CD14-positive monocyte (primary cell): Measurements from ENCODE around the gene KRTAP5-6. TPM values are rescaled to one million over a fixed set of nuclear protein-coding genes. Genes with fewer than 3 reads are reported as not detected.

ENCODE experiments used
- DNase-seq, 3 donors: peaks; one replicate each; pipeline ENCODE4 v3.0.0-alpha.2; 2011 to 2022
- H2AFZ ChIP-seq: 2 replicates; pipeline ENCODE4 v1.6.0; 2012; ENCODE audit warnings: mild to moderate bottlenecking, low read depth, low read length, inconsistent platforms; ENCODE audit not compliant: insufficient read depth, poor library complexity, severe bottlenecking
- H3K27ac ChIP-seq, 2 donors: 1 replicate in 1 of 2; 2 replicates in 1 of 2; pipeline ENCODE4 v1.5.1; 2012 to 2013; ENCODE audit warnings: low read length in 2 of 2, control low read depth in 1 of 2, inconsistent platforms in 1 of 2, low read depth in 1 of 2, mild to moderate bottlenecking in 1 of 2
- H3K27me3 ChIP-seq, 2 donors: one replicate each; pipeline versions ENCODE4 v1.6.0 to v1.6.1; 2011 to 2013; ENCODE audit warnings: low read length in 2 of 2; ENCODE audit not compliant: control insufficient read depth in 2 of 2, insufficient read depth in 2 of 2
- H3K36me3 ChIP-seq, 2 donors: replicated peaks in 1 of 2; 1 replicate in 1 of 2; 2 replicates in 1 of 2; pipeline versions ENCODE4 v1.5.1 to v1.6.1; 2012 to 2013; ENCODE audit warnings: low read length in 2 of 2, control low read depth in 1 of 2, inconsistent platforms in 1 of 2, mild to moderate bottlenecking in 1 of 2; ENCODE audit not compliant: insufficient read depth in 2 of 2, control insufficient read depth in 1 of 2
- H3K4me1 ChIP-seq, 2 donors: 1 replicate in 1 of 2; 2 replicates in 1 of 2; pipeline versions ENCODE4 v1.5.1 to v1.6.1; 2012 to 2013; ENCODE audit warnings: low read length in 2 of 2, control low read depth in 1 of 2, inconsistent platforms in 1 of 2, mild to moderate bottlenecking in 1 of 2, moderate library complexity in 1 of 2; ENCODE audit not compliant: insufficient read depth in 2 of 2, control insufficient read depth in 1 of 2
- H3K4me2 ChIP-seq: replicated peaks from 2 replicates; pipeline ENCODE3; 2012; ENCODE audit warnings: low read length, moderate library complexity, mild to moderate bottlenecking; ENCODE audit not compliant: poor library complexity, severe bottlenecking; ENCODE audit errors: extremely low read depth
- H3K4me3 ChIP-seq, 3 experiments: fragments of 200-600 bp in 1 of 3; sonication (generic) in 1 of 3; replicated peaks in 1 of 3; 1 replicate in 2 of 3; 2 replicates in 1 of 3; pipeline ENCODE4 v1.5.1; 2011 to 2013; ENCODE audit warnings: low read length in 3 of 3, mild to moderate bottlenecking in 3 of 3, control low read depth in 2 of 3, low read depth in 2 of 3, inconsistent platforms in 1 of 3, moderate library complexity in 1 of 3
- H3K79me2 ChIP-seq: 2 replicates; pipeline ENCODE4 v1.6.0; 2012; ENCODE audit warnings: mild to moderate bottlenecking, control low read depth, inconsistent platforms, low read length, moderate library complexity; ENCODE audit not compliant: insufficient read depth
- H3K9ac ChIP-seq: 2 replicates; pipeline ENCODE4 v1.6.0; 2017; ENCODE audit warnings: low read length, mild to moderate bottlenecking; ENCODE audit not compliant: insufficient read depth, poor library complexity, severe bottlenecking
- H3K9me3 ChIP-seq, 2 donors: replicated peaks in 1 of 2; 1 replicate in 1 of 2; 2 replicates in 1 of 2; pipeline versions ENCODE4 v1.5.1 to v1.6.1; 2012 to 2013; ENCODE audit warnings: low read length in 2 of 2, control low read depth in 1 of 2; ENCODE audit not compliant: control insufficient read depth in 1 of 2, insufficient read depth in 1 of 2
- H4K20me1 ChIP-seq: 2 replicates; pipeline ENCODE4 v1.6.0; 2012; ENCODE audit warnings: mild to moderate bottlenecking, low read length, control low read depth, moderate library complexity; ENCODE audit not compliant: insufficient read depth
- H3K27ac Mint-ChIP-seq, 7 donors: one replicate each; pipeline ENCODE4 v1.8.0; 2020; ENCODE audit warnings: mild to moderate bottlenecking in 7 of 7, mixed read lengths in 7 of 7, moderate library complexity in 6 of 7, inconsistent platforms in 2 of 7
- H3K27me3 Mint-ChIP-seq, 3 donors: one replicate each; pipeline ENCODE4 v1.8.0; 2021 to 2022; ENCODE audit warnings: low read depth in 3 of 3, mild to moderate bottlenecking in 3 of 3, mixed read lengths in 3 of 3, moderate library complexity in 3 of 3, inconsistent platforms in 1 of 3
- H3K36me3 Mint-ChIP-seq, 2 donors: one replicate each; pipeline ENCODE4 v1.8.0; 2020; ENCODE audit warnings: mixed read lengths in 2 of 2, inconsistent platforms in 1 of 2, mild to moderate bottlenecking in 1 of 2
- H3K4me1 Mint-ChIP-seq: one replicate; pipeline ENCODE4 v1.8.0; 2020; ENCODE audit warnings: mild to moderate bottlenecking, mixed read lengths
- H3K4me3 Mint-ChIP-seq, 2 donors: one replicate each; pipeline ENCODE4 v1.8.0; 2020; ENCODE audit warnings: mild to moderate bottlenecking in 2 of 2, mixed read lengths in 2 of 2, moderate library complexity in 1 of 2
- H3K9me3 Mint-ChIP-seq, 7 donors: one replicate each; pipeline ENCODE4 v1.8.0; 2020 to 2022; ENCODE audit warnings: mixed read lengths in 7 of 7, mild to moderate bottlenecking in 6 of 7, moderate library complexity in 6 of 7, inconsistent platforms in 2 of 7
- WGBS: methylation state at CpG from one replicate; pipeline ENCODE4 v1.1.5; 2013; ENCODE audit warnings: missing lambda C conversion rate; ENCODE audit not compliant: insufficient coverage; 5-methylcytosine and 5-hydroxymethylcytosine counted together
- intact Hi-C, 2 donors: fragments of 100-400 bp; cut with micrococcal nuclease; formaldehyde crosslinking; loops; one replicate each; pipeline versions ENCODE4 v1.15.0 to v1.15.1; 2023
- polyA plus RNA-seq, 3 donors: library from polyadenylated mRNA; depleted of rRNA in 1 of 3; unstranded in 2 of 3; stranded (reverse) in 1 of 3; fragments of 300-500 nt in 2 of 3; fragments of >200 nt in 1 of 3; fragmentation: Illumina TruSeq in 2 of 3; gene quantifications; 1 replicate in 2 of 3; 2 replicates in 1 of 3; pipeline ENCODE4 v1.2.3, GENCODE V29; 2012 to 2021
- TF ChIP-seq, protein P1 (sequence below): fragments of 200-600 bp; IDR thresholded peaks from one replicate; pipeline ENCODE4 v1.8.0; 2022; ENCODE audit warnings: antibody characterized with exemption, mild to moderate bottlenecking

The KRTAP5-6 gene
- polyA plus RNA-seq, 3 donors: not detected

DNA sequence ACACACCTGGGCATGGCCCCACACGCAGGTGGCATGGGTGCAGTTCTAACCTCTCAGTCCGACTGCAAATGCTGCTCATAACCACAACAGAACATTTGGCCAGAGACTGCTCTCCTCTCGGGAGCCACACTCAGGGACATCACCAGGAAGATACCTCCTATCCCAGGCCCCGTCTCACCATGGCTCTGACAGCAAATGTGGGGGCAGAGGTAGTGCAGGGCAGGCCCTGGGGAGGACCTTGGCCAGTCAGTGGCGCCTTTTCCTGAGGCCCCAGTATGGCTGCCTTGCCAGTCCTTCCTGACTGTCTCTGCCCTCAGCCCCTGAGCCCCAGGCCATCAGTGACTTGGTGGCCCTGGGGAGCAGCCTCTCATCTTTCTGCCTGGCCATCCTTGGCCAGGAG lies 2.8 kb downstream of the KRTAP5-6 start:
- Histone ChIP-seq H3K9me3 (peaks cover 0 to 3% of the 10 kb centered on the region in 2 donors), H2AFZ (no peak overlapping the region), H3K4me1 (no peaks in the 10 kb centered on the region), H3K36me3 (no peaks in the 10 kb centered on the region), H3K9ac (no peak overlapping the region), H3K4me3 (no peak overlapping the region), H4K20me1 (no peaks in the 10 kb centered on the region), H3K27me3 (peaks cover 0 to 10% of the 10 kb centered on the region in 2 donors), H3K4me2 (no peak overlapping the region), H3K79me2 (no peaks in the 10 kb centered on the region), H3K27ac (no peak overlapping the region)
- Mint-ChIP-seq H3K36me3 (no peaks in the 10 kb centered on the region), H3K9me3 (peaks cover 0 to 16% (median 8%) of the 10 kb centered on the region in 7 donors), H3K4me3 (no peak overlapping the region), H3K27ac (no peak overlapping the region), H3K27me3 (peaks cover 34 to 44% (median 34%) of the 10 kb centered on the region in 3 donors), H3K4me1 (no peaks in the 10 kb centered on the region)
- TF ChIP-seq, protein P1, sequence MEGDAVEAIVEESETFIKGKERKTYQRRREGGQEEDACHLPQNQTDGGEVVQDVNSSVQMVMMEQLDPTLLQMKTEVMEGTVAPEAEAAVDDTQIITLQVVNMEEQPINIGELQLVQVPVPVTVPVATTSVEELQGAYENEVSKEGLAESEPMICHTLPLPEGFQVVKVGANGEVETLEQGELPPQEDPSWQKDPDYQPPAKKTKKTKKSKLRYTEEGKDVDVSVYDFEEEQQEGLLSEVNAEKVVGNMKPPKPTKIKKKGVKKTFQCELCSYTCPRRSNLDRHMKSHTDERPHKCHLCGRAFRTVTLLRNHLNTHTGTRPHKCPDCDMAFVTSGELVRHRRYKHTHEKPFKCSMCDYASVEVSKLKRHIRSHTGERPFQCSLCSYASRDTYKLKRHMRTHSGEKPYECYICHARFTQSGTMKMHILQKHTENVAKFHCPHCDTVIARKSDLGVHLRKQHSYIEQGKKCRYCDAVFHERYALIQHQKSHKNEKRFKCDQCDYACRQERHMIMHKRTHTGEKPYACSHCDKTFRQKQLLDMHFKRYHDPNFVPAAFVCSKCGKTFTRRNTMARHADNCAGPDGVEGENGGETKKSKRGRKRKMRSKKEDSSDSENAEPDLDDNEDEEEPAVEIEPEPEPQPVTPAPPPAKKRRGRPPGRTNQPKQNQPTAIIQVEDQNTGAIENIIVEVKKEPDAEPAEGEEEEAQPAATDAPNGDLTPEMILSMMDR: no peak
- 94% methylated on average over 5 of the region's 5 CpGs for WGBS
- intact Hi-C loops: loop anchor here (5.0 to 10.0 kb wide), 2 partner anchors 185 to 223 kb away; no protein-coding TSS in a partner anchor
- DNase-seq: no peak

DNA sequence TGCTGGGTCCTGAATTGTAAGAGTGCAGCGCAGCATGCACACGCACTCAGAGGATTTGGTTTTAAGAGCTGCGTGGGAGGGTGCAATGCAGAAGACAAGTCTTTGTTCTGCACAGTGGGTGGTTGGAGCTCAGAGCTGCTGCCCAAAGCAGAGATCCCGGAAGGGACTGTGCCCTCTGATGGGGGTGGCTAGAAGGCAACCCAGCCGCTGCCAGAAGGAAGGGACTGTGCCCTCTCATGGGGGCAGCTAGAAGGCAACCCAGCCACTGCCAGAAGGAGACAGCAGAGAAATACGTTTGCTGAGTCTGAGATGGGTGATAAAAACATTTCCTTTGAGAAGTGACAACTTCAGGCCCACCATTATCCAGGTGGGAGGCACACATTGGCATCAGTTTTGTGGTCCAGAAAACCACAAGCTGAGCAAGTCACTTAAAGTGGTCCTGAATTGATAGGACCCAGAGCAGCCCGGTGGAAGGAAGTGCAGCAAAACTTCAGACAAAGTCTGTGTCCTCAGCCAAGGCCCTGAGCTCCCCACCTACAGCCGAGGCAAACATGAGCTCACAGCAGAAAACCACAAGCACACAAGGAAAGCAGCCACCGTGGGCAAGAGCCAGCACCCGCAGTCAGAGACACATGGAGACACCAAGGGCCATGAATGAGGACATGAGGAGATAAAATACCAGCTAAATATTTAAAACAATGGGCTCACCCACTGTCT lies 4.3 kb downstream of the KRTAP5-6 start:
- H3K4me3 ChIP-seq: no peak overlapping the region
- H3K27me3 ChIP-seq: peaks cover 0 to 3% of the 10 kb centered on the region in 2 donors
- 65% methylated on average over 7 of the region's 10 CpGs for WGBS
- Mint-ChIP-seq H3K4me1 (no peaks in the 10 kb centered on the region), H3K27ac (no peak overlapping the region), H3K9me3 (peaks cover 0 to 16% (median 8%) of the 10 kb centered on the region in 7 donors), H3K4me3 (peak overlapping the region in 1 of 2 donors; percentile 35), H3K36me3 (no peaks in the 10 kb centered on the region), H3K27me3 (peaks cover 25 to 36% (median 29%) of the 10 kb centered on the region in 3 donors)
- no peak overlapping the region for H2AFZ ChIP-seq
- no peak for DNase-seq
- TF ChIP-seq, protein P1: no peak
- H3K4me1 ChIP-seq: no peaks in the 10 kb centered on the region
- no peaks in the 10 kb centered on the region for H3K79me2 ChIP-seq
- H3K9me3 ChIP-seq: peaks cover 0 to 3% of the 10 kb centered on the region in 2 donors
- intact Hi-C loops: no loop called here
- no peak overlapping the region for H3K4me2 ChIP-seq
- H3K27ac ChIP-seq: no peak overlapping the region
- no peak overlapping the region for H3K9ac ChIP-seq
- H4K20me1 ChIP-seq: no peaks in the 10 kb centered on the region
- H3K36me3 ChIP-seq: no peaks in the 10 kb centered on the region
